ENCODE data around the gene PTGDS.

The PTGDS gene

GRCh38 chr9:137023583-137023991 lies 46.3 kb downstream of the PTGDS start:
- no peak for DNase-seq (ENCODE audit: low read depth in 1 of 2, low spot score in 1 of 2)
- TF ChIP-seq JUND (IDR thresholded peaks at IDR 0.05; ENCODE audit: low read depth) = no peak
- in situ Hi-C loops (cut with HindIII; ENCODE audit: low pct_unique_long_range_greater_than_20kb, low sequenced_read_pairs) = no loop called here

- DNase-seq (ENCODE audit: low read depth in 1 of 2, low spot score in 1 of 2) = peak; percentile 86 to 98
- in situ Hi-C loops (cut with HindIII; ENCODE audit: low pct_unique_long_range_greater_than_20kb, low sequenced_read_pairs) = no loop called here
- TF ChIP-seq JUND (IDR thresholded peaks at IDR 0.05; ENCODE audit: low read depth) = no peak
These were observed 48.2 kb downstream of the PTGDS start for GRCh38 chr9:137025517-137025966.

GRCh38 chr9:137026384-137026783 lies 49.1 kb downstream of the PTGDS start:
- DNase-seq (ENCODE audit: low read depth in 1 of 2, low spot score in 1 of 2) = no peak
- in situ Hi-C loops (cut with HindIII; ENCODE audit: low pct_unique_long_range_greater_than_20kb, low sequenced_read_pairs) = no loop called here
- no peak for TF ChIP-seq JUND (IDR thresholded peaks at IDR 0.05; ENCODE audit: low read depth)

DNA sequence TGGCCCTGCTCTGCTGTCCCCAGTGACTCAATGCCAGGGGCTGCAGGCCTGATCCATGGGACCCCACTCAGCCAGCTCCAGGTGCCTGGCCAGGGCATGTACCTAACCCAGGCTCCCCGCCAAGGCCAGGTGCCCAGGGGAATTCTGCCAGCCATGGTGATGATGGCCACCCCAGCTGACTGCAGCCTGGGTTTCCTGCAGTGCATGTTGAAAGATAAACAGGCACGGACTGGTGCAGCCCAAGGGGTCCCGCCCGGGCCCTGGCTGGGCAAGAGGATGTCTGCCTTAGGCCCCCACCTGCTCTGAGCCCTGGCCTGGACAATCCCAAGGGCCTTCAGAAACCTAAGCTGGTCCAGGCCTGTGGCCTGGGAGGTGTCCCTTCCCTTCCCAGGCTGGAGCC lies 49.5 kb downstream of the PTGDS start:
- in situ Hi-C loops (cut with HindIII; ENCODE audit: low pct_unique_long_range_greater_than_20kb, low sequenced_read_pairs) = no loop called here
- no peak for DNase-seq (ENCODE audit: low read depth in 1 of 2, low spot score in 1 of 2)
- no peak for TF ChIP-seq JUND (IDR thresholded peaks at IDR 0.05; ENCODE audit: low read depth)

DNA sequence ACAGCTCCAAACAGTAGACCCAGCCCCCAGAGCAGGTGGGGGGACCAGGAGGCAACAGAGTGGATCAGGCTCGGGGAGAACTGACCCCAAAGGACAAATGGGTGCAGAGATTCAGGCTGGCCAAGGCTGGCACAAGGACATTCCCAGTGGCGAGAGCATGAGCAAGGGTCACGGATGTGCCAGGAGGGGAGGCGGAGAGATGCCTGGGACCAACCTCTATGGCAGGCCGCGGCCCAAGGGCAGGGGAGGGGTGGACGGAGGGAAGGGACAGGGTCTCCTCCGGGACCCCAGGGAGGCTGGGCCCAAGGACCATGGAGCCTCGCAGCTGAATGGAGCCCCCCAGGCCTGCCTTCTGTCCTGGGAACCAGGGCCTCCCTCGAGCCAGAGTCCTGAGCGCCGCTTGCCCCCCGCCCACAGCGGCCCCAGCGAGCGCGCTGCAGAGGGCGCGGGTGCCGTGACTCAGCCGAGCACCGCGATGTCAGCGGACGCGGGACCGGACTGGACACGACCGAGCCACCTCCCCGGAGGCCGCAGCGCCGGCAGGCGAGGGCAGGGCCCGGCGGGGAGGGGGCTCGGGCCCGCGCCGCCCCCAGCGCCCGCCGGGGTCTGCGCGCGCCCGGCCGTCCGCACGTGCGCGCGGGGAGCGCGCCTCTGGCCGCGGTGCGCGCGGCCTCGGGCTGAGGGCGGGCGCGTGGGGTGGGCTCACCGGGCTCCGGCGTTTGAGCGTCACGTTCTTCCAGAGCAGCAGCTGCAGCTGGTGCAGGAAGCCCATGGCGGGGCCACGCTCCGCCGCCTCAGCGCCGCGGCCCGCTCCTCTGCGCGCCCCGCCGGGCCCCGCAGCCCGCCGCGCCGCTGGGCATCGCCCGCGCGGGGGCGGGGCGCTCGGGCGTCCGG lies 50.3 kb downstream of the PTGDS start, which contains the start of gene ABCA2:
ABCA2 (minus strand) TSS at position 869 of the 894 bp plus-strand sequence; CDS start at position 772, 97 bp downstream.
- no peak for TF ChIP-seq JUND (IDR thresholded peaks at IDR 0.05; ENCODE audit: low read depth)
- in situ Hi-C loops (cut with HindIII; ENCODE audit: low pct_unique_long_range_greater_than_20kb, low sequenced_read_pairs) = no loop called here
- DNase-seq (ENCODE audit: low read depth in 1 of 2, low spot score in 1 of 2) = peak in 1 of 2 experiments; percentile 39

GRCh38 chr9:137028263-137029057 lies 51.2 kb downstream of the PTGDS start:
- DNase-seq (ENCODE audit: low read depth in 1 of 2, low spot score in 1 of 2) = peak in 1 of 2 experiments; percentile 90
- in situ Hi-C loops (cut with HindIII; ENCODE audit: low pct_unique_long_range_greater_than_20kb, low sequenced_read_pairs) = no loop called here
- TF ChIP-seq JUND (IDR thresholded peaks at IDR 0.05; ENCODE audit: low read depth) = no peak

DNA sequence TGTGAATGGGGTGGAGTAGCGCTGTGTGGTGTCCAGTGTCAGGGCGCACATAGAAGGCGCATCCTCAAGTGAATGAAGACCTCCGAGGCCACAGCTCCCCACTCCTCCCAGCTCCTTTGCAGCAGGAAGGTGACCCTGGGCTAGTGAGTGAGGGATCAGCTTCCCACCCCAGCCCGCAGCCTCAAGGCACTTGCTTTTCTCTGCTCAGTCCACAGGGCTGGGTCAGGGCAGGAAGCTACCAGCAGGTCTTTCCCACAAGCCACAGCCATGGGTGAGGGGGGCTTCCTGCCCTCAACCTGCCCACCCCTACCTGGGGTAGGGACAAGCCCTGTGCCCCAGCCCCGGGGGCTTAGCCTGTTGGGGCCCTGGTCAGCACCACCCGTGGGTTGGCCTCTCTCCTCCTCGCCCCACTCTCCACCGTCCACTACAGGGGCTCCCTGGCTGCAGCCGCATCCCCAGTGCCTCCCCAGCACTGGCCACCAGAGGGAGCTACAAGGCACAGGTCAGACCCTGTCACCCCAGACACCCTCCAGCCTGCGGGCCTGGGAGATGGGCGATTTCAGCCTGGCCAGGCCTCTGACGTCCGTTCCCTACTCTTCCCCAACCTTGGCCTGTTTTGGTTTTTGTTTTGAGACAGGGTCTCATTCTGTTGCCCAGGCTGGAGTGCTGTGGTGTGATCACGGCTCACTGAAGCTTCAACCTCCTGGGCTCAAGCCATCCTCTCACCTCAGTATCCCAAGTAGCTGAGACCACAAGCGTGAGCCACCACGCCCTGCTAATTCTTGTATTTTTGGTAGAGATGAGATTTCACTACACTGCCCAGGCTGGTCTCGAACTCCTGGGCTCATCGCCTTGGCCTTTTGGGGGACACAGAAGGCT lies 52.0 kb downstream of the PTGDS start:
- DNase-seq (ENCODE audit: low read depth in 1 of 2, low spot score in 1 of 2) = peak; percentile 55 to 75
- in situ Hi-C loops (cut with HindIII; ENCODE audit: low pct_unique_long_range_greater_than_20kb, low sequenced_read_pairs) = no loop called here

DNA sequence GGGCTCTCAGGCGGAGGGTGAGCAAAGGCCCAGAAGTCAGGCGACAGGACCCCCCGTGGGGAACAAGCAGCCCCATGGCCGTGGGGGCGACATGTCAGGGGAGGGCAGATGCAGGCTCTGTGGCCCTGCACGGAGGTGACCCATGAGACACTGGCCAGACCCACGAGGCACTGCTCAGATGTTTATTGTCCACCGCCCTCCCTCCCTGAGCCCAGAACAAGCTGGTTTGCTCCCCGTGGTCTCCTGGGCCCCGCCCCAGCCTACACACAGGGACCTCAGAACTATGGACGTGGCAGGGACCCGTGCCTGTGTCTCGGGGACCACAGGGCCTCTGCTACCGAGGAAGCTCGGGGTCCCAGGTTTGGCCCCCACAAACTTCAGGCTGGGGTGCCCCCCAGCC lies 52.7 kb downstream of the PTGDS start:
- in situ Hi-C loops (cut with HindIII; ENCODE audit: low pct_unique_long_range_greater_than_20kb, low sequenced_read_pairs) = no loop called here
- no peak for TF ChIP-seq JUND (IDR thresholded peaks at IDR 0.05; ENCODE audit: low read depth)
- DNase-seq (ENCODE audit: low read depth in 1 of 2, low spot score in 1 of 2) = no peak

More for the DNA sequence above, 52.0 kb downstream of the PTGDS start:
- TF ChIP-seq JUND (IDR thresholded peaks at IDR 0.05; ENCODE audit: low read depth) = no peak

DNA sequence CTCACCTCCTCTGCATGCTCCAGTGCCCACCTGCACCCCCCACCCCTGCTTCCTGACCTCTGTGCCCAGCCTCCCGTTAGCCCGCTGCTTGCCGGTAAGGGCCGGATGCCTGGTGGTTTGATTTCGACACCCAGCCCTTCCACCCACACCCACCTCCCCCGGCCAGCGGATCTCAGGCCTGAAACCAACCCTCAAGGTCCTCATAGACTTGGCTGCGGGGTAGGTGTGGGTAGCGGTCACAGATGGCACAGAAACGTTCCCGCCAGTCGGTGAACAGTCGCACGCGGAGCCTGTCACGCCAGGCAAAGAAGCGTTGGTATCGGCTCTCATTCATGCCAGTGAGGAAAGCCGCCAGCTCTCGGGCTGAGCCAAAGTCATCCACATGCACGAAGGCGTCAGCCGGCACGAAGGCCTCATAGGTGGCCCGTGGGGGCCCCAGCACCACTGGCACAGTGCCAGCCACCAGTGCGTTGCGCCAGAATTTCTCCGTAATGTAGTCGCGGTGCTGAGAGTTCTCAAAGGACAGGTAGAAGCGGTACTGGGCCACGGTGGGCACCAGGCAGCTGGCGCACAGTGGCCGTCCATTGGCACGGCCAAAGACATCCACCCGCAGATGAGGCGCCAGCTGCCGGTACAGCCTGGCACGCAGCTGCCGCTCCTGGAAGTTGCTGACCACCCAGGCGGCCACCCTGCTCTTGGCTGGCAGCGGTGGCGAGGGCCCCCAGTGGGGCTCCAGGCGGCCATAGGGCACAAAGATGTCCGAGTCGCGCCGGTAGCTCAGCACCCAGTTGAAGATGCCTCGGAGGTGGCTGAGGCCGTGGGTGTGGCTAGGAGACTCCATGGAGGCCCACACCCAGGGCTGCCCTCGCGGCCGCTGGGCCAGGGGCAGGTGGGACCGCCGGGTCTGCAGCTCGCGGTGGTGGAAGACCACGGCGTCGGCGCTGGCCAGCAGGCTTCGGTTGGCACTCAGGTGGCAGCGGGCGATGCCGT lies 53.5 kb downstream of the PTGDS start:
- no peak for TF ChIP-seq JUND (IDR thresholded peaks at IDR 0.05; ENCODE audit: low read depth)
- in situ Hi-C loops (cut with HindIII; ENCODE audit: low pct_unique_long_range_greater_than_20kb, low sequenced_read_pairs) = no loop called here
- DNase-seq (ENCODE audit: low read depth in 1 of 2, low spot score in 1 of 2) = no peak

Data from T47D (cell line).